Activated naive CD8-positive, alpha-beta T cell treated with anti-CD3 and anti-CD28 coated beads, Interleukin-2, amount 50 U/mL, for 24 hours (primary cell): ENCODE results near the gene AMOTL2.

ENCODE experiments used
- ATAC-seq: fragments of 150-1000 bp; cut with Tn5 transposase; one replicate; pipeline ENCODE4 v1.10.0; 2021
- DNase-seq: peaks from one replicate; pipeline ENCODE4 v3.0.0; 2021
- H3K27ac Mint-ChIP-seq: one replicate; pipeline ENCODE4 v1.8.0; 2021; ENCODE audit warnings: mild to moderate bottlenecking, mixed read lengths
- H3K27me3 Mint-ChIP-seq: one replicate; pipeline ENCODE4 v1.8.0; 2021; ENCODE audit warnings: mixed read lengths
- H3K36me3 Mint-ChIP-seq: one replicate; pipeline ENCODE4 v1.8.0; 2021; ENCODE audit warnings: low read depth, mixed read lengths
- H3K4me1 Mint-ChIP-seq: one replicate; pipeline ENCODE4 v1.8.0; 2021; ENCODE audit warnings: mixed read lengths
- H3K4me3 Mint-ChIP-seq: one replicate; pipeline ENCODE4 v1.8.0; 2021; ENCODE audit warnings: mild to moderate bottlenecking, moderate library complexity, mixed read lengths
- H3K9me3 Mint-ChIP-seq: one replicate; pipeline ENCODE4 v1.8.0; 2021; ENCODE audit warnings: mixed read lengths

AMOTL2 gene

DNA sequence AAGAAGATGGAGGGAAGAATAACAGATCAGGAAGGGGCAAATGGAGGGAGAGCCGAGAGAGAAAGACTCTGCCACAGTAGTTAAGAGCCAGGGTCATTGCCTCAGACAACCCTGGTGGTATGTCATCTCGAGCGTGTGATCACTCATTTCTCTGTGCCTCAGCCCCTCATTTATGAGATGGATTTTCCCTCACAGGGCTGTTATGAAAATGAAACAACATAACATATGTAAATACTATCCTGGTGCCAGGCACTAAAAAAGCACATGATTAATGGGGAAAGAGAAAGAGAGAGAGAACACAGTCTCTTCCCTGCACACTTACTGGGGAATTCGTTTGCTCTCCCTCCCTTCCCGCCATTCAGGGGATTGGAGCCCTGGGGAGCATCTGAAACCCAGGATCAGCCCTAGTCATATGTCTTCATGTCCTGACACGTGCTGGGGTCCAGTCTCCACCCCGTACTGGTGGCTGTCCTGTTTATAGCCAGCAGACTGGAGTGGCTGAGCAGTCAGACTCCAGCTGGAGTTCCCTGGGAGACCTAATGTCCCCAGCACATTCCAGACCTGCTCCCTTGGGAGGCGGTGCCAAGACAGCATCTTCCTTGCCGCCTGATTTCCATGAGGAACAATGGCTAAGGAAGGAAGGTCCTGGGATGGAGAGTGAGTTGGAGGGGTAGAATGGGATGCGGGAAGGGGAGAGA is 14.7 kb upstream of the AMOTL2 start:
- H3K4me3 Mint-ChIP-seq = no peak overlapping the region
- no peaks in the 10 kb centered on the region for H3K9me3 Mint-ChIP-seq
- H3K36me3 Mint-ChIP-seq = no peaks in the 10 kb centered on the region
- DNase-seq (no peak), ATAC-seq (peak; percentile 24)
- no peak overlapping the region for H3K27ac Mint-ChIP-seq
- H3K4me1 Mint-ChIP-seq = no peaks in the 10 kb centered on the region
- H3K27me3 Mint-ChIP-seq = peaks cover 32% of the 10 kb centered on the region

DNA sequence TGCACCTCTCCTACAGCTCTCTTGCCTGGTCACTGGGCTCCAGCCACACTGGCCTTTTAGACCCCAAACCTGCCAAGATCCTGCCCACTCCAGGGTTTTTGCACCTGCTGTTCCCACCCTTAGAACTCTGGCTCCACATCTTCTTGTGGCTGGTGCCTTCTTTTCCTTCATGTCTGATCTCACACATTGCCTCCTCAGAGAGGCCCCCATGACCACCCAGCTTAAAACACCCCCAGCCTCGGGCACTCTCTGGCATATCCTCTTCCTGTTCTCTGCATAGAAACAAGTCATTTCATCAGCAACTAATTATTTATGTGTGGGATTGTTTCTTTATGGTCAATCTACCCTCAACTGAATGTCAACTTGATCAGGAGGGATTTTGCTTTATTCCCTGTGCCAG is 14.0 kb upstream of the AMOTL2 start:
- no peaks in the 10 kb centered on the region for H3K36me3 Mint-ChIP-seq
- no peak overlapping the region for H3K27ac Mint-ChIP-seq
- peaks cover 29% of the 10 kb centered on the region for H3K27me3 Mint-ChIP-seq
- no peak for ATAC-seq
- DNase-seq = no peak
- H3K9me3 Mint-ChIP-seq = no peaks in the 10 kb centered on the region
- H3K4me3 Mint-ChIP-seq = no peak overlapping the region
- no peaks in the 10 kb centered on the region for H3K4me1 Mint-ChIP-seq

DNA sequence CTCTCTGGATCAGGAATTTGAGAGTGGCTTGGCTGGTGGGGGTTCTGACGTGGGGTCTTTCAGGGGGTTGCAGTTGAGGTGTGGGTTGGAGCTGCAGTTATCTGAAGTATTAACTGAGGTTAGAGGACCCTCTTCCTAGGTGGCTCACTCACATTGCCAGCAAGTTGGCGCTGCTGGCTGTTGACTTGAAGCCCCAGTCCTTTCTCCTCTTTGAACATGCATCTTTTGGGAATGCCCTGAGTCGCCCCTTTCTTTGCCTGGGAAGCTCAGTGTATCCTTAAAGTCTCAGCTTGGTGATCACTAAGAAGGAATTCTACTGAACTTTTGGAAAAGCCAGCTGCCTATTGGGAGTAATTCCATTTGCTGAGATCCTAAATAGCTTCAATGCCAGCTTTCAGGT is 13.0 kb upstream of the AMOTL2 start:
- Mint-ChIP-seq H3K9me3 (no peaks in the 10 kb centered on the region), H3K27me3 (peaks cover 27% of the 10 kb centered on the region), H3K4me1 (no peaks in the 10 kb centered on the region), H3K4me3 (no peak overlapping the region), H3K27ac (no peak overlapping the region), H3K36me3 (no peaks in the 10 kb centered on the region)
- DNase-seq = no peak
- no peak for ATAC-seq

DNA sequence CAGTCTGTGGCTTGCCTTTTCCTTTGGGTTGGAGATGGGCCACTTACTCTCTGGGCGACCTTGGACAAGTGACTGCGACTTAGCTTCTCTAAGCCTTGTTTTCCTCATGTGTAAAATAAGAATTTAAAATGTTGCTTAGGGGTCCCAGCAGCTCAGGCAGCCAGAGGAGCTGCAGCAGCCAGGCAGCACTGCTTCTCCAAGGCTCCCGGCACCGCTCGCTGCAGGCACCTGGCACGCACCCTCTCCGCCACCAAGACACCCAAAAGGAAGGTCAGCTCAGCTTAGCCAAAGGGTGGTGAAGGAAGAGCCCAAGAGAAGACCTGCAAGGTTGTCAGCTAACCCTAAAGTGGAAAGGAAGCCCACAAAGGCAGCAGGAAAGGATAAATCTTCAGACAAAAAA is 10.7 kb upstream of the AMOTL2 start:
- no peak for ATAC-seq
- Mint-ChIP-seq H3K9me3 (no peaks in the 10 kb centered on the region), H3K36me3 (no peaks in the 10 kb centered on the region), H3K4me1 (no peaks in the 10 kb centered on the region), H3K27me3 (peaks cover 20% of the 10 kb centered on the region), H3K27ac (no peak overlapping the region), H3K4me3 (no peak overlapping the region)
- DNase-seq = no peak

DNA sequence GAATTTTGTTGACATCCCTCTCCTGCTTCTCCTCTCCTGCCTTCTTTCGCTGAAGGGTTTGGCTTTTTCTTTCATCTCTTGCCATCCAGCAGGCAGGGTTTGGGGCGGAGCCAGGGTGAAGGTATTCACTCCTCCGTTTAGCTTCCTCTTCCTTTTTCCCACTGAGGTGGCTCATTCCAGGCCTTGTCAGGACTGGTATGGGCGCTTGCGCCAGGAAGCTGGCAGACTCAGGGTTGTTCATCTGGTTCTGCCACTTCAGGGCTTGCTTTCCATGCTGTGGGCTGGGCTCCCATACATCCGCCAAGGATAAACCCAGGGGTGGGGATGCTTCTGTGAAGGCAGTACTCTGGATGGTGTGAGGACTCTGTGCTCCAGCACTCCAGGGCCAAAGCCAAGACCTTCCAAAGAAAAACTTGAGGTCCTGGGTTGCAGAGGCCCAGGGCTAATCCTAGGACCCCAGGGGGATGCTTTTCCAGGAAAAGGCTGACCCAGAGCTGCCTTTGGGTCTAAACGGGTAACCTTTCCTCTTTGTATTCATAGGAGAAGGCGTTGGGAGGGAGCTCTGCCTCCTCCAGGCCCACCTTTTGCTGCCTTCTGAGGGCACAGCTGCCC is 7.7 kb upstream of the AMOTL2 start:
- Mint-ChIP-seq H3K4me3 (no peak overlapping the region), H3K9me3 (no peaks in the 10 kb centered on the region), H3K27me3 (peaks cover 16% of the 10 kb centered on the region), H3K4me1 (peaks cover 5% of the 10 kb centered on the region), H3K36me3 (no peaks in the 10 kb centered on the region), H3K27ac (no peak overlapping the region)
- ATAC-seq (no peak), DNase-seq (no peak)

DNA sequence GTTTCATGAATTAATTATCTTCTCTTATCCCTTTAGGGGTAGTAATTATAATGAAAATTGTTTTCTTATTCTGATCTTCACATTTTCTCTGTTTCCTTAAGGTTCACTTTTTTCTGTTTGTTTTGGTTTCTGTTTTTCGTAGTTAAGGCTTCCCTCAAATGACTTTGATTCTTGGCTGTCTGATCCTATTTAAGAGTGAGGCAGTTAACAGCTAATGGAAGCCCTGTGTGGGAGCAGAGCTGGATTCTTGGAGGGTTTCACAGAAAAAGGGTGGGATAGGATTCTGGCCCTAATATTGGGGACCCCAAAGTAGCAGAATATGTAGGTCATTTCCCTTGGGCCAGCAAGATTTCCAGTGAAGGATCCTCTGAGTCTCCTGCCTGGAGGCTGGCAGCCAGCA is 6.8 kb upstream of the AMOTL2 start:
- peaks cover 18% of the 10 kb centered on the region for H3K27me3 Mint-ChIP-seq
- H3K36me3 Mint-ChIP-seq = no peaks in the 10 kb centered on the region
- H3K9me3 Mint-ChIP-seq = no peaks in the 10 kb centered on the region
- H3K4me1 Mint-ChIP-seq = peaks cover 5% of the 10 kb centered on the region
- no peak overlapping the region for H3K4me3 Mint-ChIP-seq
- ATAC-seq (no peak), DNase-seq (no peak)
- H3K27ac Mint-ChIP-seq = no peak overlapping the region

DNA sequence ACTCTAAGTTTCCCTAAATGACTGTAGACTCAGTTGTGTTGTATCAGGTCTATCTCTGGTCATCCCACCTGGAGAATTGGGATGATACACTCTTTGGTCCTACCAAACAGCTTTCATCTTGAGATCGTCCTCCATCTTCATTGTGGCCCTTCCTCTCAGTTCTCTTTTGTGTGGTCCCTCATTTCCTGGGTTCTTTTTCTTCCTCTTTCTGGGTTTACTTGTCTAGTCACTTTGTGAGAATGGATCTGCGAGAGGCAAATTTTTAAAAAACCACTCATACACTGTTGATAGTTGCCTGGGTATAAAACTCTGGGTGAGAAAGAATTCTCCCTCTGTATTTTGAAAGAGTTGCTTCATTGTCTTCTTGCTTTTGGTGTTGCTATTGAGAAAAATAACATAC is 6.0 kb upstream of the AMOTL2 start:
- peaks cover 5% of the 10 kb centered on the region for H3K4me1 Mint-ChIP-seq
- peaks cover 26% of the 10 kb centered on the region for H3K27me3 Mint-ChIP-seq
- no peak overlapping the region for H3K27ac Mint-ChIP-seq
- no peak overlapping the region for H3K4me3 Mint-ChIP-seq
- ATAC-seq (no peak), DNase-seq (no peak)
- no peaks in the 10 kb centered on the region for H3K36me3 Mint-ChIP-seq
- H3K9me3 Mint-ChIP-seq = no peaks in the 10 kb centered on the region

DNA sequence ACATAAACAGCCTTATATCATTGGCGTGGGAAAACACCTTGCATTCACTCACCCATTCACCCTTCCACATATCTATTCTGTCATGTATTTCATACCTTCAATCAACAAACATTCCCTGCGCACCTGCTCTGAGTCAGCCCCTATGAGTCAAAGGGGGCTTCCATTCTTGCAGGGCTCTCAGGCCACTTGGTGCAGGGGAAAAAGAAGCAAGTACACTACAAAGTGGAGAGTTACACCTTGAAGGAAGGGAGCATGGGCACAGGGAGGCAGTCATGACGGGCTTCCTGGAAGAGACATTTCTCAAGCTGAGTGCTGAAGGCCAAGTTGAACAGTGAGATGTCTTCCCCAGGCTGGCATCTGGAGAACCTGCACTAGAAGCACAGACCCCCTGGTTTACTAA is 4.6 kb upstream of the AMOTL2 start:
- Mint-ChIP-seq H3K27me3 (peaks cover 34% of the 10 kb centered on the region), H3K27ac (no peak overlapping the region), H3K9me3 (no peaks in the 10 kb centered on the region), H3K4me1 (peaks cover 12% of the 10 kb centered on the region), H3K36me3 (no peaks in the 10 kb centered on the region), H3K4me3 (no peak overlapping the region)
- DNase-seq (no peak), ATAC-seq (peak; percentile 50)

DNA sequence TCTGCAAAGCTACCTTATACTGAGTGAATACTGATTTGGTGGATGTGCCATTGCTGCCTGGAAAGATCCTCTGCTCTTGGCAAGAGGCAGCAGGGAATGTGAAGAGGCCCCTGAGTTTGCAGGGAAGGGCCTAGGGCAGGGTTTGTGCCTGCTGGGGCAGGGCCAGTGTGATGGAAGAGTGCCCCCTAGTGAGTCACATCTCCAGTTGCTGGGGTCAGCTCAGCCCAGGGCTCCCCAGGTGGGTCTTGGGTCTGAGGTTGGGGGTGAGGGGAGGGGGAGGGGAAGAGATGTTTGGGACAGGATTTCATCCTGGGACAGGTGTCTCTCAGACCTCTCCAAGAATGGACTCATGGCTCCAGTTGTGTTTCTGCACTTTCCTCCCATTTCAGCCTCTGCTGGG is 4.1 kb upstream of the AMOTL2 start:
- Mint-ChIP-seq H3K27ac (no peak overlapping the region), H3K4me3 (no peak overlapping the region), H3K4me1 (peaks cover 12% of the 10 kb centered on the region), H3K9me3 (no peaks in the 10 kb centered on the region), H3K36me3 (no peaks in the 10 kb centered on the region), H3K27me3 (peaks cover 35% of the 10 kb centered on the region)
- DNase-seq = peak; percentile 28
- no peak for ATAC-seq

DNA sequence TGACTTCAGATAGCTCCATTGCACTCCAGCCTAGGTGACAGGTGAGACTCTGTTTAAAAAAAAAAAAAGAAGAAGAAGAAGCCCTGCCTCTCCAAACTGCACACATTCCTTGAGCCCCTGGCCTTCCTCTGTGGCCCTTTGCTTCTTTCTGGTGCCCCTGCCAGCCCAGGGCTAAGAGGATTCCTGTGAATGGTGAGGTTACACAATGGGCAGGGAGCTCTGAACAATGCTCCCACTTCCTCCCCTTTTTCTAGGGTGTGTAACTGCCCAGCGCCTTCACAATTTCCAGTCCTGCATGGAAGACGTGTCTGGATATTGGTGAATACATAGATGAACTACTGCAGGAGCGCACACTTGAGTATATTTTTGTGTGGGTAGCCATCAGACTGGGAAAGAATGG is 3.6 kb upstream of the AMOTL2 start:
- no peaks in the 10 kb centered on the region for H3K9me3 Mint-ChIP-seq
- peaks cover 12% of the 10 kb centered on the region for H3K4me1 Mint-ChIP-seq
- H3K27ac Mint-ChIP-seq = no peak overlapping the region
- DNase-seq (no peak), ATAC-seq (no peak)
- no peak overlapping the region for H3K4me3 Mint-ChIP-seq
- H3K27me3 Mint-ChIP-seq = peaks cover 40% of the 10 kb centered on the region
- no peaks in the 10 kb centered on the region for H3K36me3 Mint-ChIP-seq

DNA sequence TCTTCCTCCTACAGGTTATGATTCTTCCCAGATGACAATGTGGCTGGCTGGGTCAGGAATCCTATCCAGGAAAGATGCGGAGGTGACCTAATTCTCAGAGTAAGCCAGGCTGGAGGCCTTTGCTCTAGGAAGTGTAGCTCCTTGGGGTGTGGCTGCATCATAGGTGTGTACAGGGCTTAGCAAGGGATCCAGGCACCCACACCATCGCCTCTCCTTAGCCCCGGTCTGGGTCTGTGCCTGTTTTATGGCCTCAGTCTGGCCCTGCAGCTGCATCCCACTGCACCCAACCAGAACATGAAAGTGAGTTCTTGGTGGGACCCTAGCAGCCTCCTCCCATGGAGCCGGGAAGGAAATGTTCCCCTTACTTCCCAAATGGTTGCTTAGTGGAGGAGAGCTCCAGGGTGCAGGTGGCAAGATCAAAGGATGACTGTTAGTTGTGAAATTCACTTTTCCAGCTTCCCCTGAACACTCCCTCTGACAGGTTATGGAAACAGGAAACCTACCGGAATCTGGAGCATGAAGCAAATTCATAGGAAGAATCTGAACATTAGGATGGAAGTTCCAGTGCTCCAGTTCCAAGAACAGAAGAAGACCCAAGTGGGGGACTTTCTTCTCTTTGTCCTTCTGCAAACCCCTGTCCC is 2.7 kb upstream of the AMOTL2 start:
- DNase-seq (no peak), ATAC-seq (no peak)
- no peaks in the 10 kb centered on the region for H3K36me3 Mint-ChIP-seq
- H3K4me1 Mint-ChIP-seq = peaks cover 12% of the 10 kb centered on the region
- H3K4me3 Mint-ChIP-seq = no peak overlapping the region
- H3K27me3 Mint-ChIP-seq = peaks cover 48% of the 10 kb centered on the region
- no peak overlapping the region for H3K27ac Mint-ChIP-seq
- no peaks in the 10 kb centered on the region for H3K9me3 Mint-ChIP-seq

DNA sequence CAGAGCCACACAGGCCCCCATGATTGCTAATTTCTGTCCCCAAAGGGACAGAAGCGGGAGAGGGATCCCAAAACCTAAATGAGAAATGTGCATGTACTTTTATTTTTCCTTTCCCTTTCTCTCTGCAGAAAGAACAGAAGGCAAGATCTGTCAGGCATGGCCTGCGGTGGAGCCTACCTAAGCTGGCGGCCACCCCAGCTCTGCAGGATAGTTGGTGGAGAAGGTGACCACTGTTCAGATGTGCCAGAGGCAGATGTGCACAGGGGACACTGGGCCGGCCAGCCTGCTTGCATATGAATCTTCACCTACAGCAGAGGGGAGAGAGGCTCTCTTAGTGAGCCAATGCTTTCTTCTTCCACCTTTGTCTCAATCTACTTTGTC is 2.1 kb upstream of the AMOTL2 start:
- H3K36me3 Mint-ChIP-seq = no peaks in the 10 kb centered on the region
- H3K27me3 Mint-ChIP-seq = peaks cover 48% of the 10 kb centered on the region
- ATAC-seq (no peak), DNase-seq (no peak)
- H3K4me1 Mint-ChIP-seq = peaks cover 12% of the 10 kb centered on the region
- H3K9me3 Mint-ChIP-seq = no peaks in the 10 kb centered on the region
- H3K27ac Mint-ChIP-seq = no peak overlapping the region
- H3K4me3 Mint-ChIP-seq = no peak overlapping the region

DNA sequence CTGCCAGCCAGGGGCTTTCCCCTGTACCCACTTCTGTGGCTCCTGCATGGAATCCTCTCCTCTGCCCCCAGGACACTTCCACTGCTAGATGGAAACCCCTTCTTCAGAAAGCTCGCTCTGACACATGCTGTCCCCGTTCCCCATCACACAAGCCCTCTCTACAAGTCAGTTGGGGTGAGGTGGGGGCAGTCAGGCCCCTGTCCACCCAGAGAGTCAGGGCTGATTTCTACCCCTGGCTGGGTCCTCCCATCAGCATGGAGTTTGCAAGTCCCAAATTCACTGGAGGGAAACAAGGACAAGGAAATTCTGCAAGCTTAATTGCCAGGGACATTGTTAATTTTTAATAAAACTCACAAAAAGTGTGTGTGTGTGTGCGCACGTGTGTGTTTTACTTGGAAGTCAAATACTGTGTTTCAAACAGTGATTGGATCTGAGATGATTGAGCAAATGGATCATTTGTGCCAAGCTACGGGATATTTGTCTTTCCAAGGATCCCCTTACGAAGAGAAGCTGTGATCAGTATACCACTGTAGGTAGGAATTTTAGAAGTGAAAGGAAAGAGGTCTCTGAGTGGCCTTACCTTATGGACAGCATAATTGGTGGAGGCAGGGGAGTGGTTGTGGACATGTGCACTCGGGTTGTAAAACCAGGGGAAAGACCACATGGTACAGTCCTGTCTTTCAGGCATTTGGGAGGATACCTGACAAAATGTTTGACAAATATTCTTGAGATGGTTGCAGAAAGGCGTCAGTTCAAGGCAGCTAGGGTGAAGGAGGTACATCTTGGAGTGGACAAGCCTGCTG is 1.5 kb upstream of the AMOTL2 start:
- ATAC-seq (no peak), DNase-seq (no peak)
- Mint-ChIP-seq H3K27ac (no peak overlapping the region), H3K36me3 (no peaks in the 10 kb centered on the region), H3K9me3 (no peaks in the 10 kb centered on the region), H3K4me1 (peaks cover 12% of the 10 kb centered on the region), H3K27me3 (peaks cover 48% of the 10 kb centered on the region), H3K4me3 (no peak overlapping the region)

DNA sequence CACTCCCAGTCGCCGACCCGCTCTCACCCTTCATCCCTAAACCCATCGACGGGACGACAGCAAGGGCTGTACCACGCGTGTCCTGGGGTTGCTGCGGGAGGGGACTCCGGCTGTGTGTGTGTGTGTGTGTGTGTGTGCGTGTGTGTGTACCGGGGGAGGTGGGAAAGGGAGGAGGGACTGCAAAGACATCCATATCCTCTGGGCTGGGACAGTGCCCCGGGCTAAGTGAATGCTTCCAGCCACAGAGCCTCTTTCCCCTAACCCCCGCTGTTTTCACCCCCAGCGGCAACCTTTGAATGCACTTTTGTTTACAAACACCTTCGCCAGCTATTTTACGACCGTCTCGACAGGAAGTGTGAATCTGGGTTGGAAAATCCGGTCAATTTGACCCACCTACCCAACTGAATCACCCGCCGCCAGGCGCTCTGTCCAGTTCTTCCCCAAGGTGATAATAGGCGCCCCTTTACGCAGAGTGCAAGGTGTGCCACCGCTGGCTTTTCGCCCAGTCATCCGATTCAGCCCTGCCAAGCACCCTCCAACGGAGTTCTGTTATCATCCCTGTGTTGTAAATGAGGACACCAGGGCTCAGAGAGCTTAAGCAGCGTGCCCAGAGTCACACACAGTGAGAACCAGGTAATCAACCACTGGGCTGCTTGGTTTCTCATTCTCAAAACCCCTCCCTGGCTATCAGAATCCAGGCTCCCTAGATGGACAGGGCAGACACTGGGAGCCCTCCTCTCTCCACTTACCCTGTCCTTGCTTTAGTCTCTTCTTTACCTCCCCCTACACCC is 739 bp upstream of the AMOTL2 start:
- Mint-ChIP-seq H3K9me3 (no peaks in the 10 kb centered on the region), H3K4me1 (peaks cover 12% of the 10 kb centered on the region), H3K4me3 (peak overlapping the region; percentile 68), H3K27me3 (peaks cover 47% of the 10 kb centered on the region), H3K27ac (no peak overlapping the region), H3K36me3 (no peaks in the 10 kb centered on the region)
- ATAC-seq = no peak
- DNase-seq = no peak
